ENCODE data around the gene PSEN2.
"Not testable (repeated sequence)": the region's sequence is repeated elsewhere in the genome, so short reads cannot be mapped to it uniquely, and the experiment has no call there.

Gene PSEN2

GRCh38 chr1:226912587-226913176, 42.3 kb downstream of the PSEN2 start:
- peak; percentile 45 for DNase-seq (ENCODE audit: low read depth, low spot score)

GRCh38 chr1:226915672-226915995, 45.2 kb downstream of the PSEN2 start:
- DNase-seq (ENCODE audit: low read depth, low spot score) = no peak
- H3K9me3 ChIP-seq (ENCODE audit: control insufficient read depth, insufficient read depth, low read length) = no peaks in the 10 kb centered on the region
- no CpG with 5 or more reads among the region's 3 CpGs for WGBS (ENCODE audit: insufficient coverage, insufficient read length)
- no peaks in the 10 kb centered on the region for H3K36me3 ChIP-seq (ENCODE audit: control insufficient read depth, insufficient read depth, low read length)
- H3K4me1 ChIP-seq (ENCODE audit: control insufficient read depth, insufficient read depth, low read length) = no peaks in the 10 kb centered on the region
- no peaks in the 10 kb centered on the region for H3K27me3 ChIP-seq (ENCODE audit: control insufficient read depth, insufficient read depth, low read length)
- no peak overlapping the region for H3K4me3 ChIP-seq (ENCODE audit: low read length)
- H3K27ac ChIP-seq (ENCODE audit: low read length) = no peak overlapping the region

More at GRCh38 chr1:226912587-226913176, 42.3 kb downstream of the PSEN2 start:
- no peak overlapping the region for H3K4me3 ChIP-seq (ENCODE audit: low read length)
- no peaks in the 10 kb centered on the region for H3K4me1 ChIP-seq (ENCODE audit: control insufficient read depth, insufficient read depth, low read length)
- no peaks in the 10 kb centered on the region for H3K9me3 ChIP-seq (ENCODE audit: control insufficient read depth, insufficient read depth, low read length)
- WGBS (ENCODE audit: insufficient coverage, insufficient read length) = no CpG with 5 or more reads among the region's 13 CpGs
- no peaks in the 10 kb centered on the region for H3K27me3 ChIP-seq (ENCODE audit: control insufficient read depth, insufficient read depth, low read length)
- H3K36me3 ChIP-seq (ENCODE audit: control insufficient read depth, insufficient read depth, low read length) = no peaks in the 10 kb centered on the region
- no peak overlapping the region for H3K27ac ChIP-seq (ENCODE audit: low read length)

GRCh38 chr1:226916497-226916896, 46.1 kb downstream of the PSEN2 start:
- no peak for DNase-seq (ENCODE audit: low read depth, low spot score)
- Histone ChIP-seq H3K27me3 (ENCODE audit: control insufficient read depth, insufficient read depth, low read length) (no peaks in the 10 kb centered on the region), H3K9me3 (ENCODE audit: control insufficient read depth, insufficient read depth, low read length) (no peaks in the 10 kb centered on the region), H3K36me3 (ENCODE audit: control insufficient read depth, insufficient read depth, low read length) (no peaks in the 10 kb centered on the region), H3K4me3 (ENCODE audit: low read length) (no peak overlapping the region), H3K4me1 (ENCODE audit: control insufficient read depth, insufficient read depth, low read length) (no peaks in the 10 kb centered on the region), H3K27ac (ENCODE audit: low read length) (no peak overlapping the region)
- WGBS (ENCODE audit: insufficient coverage, insufficient read length) = 100% methylated on average over 1 of the region's 2 CpGs

- Histone ChIP-seq H3K27me3 (ENCODE audit: control insufficient read depth, insufficient read depth, low read length) (no peaks in the 10 kb centered on the region), H3K9me3 (ENCODE audit: control insufficient read depth, insufficient read depth, low read length) (no peaks in the 10 kb centered on the region), H3K4me3 (ENCODE audit: low read length) (no peak overlapping the region), H3K4me1 (ENCODE audit: control insufficient read depth, insufficient read depth, low read length) (no peaks in the 10 kb centered on the region), H3K27ac (ENCODE audit: low read length) (no peak overlapping the region), H3K36me3 (ENCODE audit: control insufficient read depth, insufficient read depth, low read length) (no peaks in the 10 kb centered on the region)
- no peak for DNase-seq (ENCODE audit: low read depth, low spot score)
- no CpG with 5 or more reads among the region's 5 CpGs for WGBS (ENCODE audit: insufficient coverage, insufficient read length)
Measured at GRCh38 chr1:226919587-226919986, 49.2 kb downstream of the PSEN2 start.

GRCh38 chr1:226919995-226920394, 49.6 kb downstream of the PSEN2 start:
- H3K4me3 ChIP-seq (ENCODE audit: low read length) = no peak overlapping the region
- DNase-seq (ENCODE audit: low read depth, low spot score) = no peak
- no peaks in the 10 kb centered on the region for H3K4me1 ChIP-seq (ENCODE audit: control insufficient read depth, insufficient read depth, low read length)
- no peaks in the 10 kb centered on the region for H3K36me3 ChIP-seq (ENCODE audit: control insufficient read depth, insufficient read depth, low read length)
- H3K9me3 ChIP-seq (ENCODE audit: control insufficient read depth, insufficient read depth, low read length) = no peaks in the 10 kb centered on the region
- no peak overlapping the region for H3K27ac ChIP-seq (ENCODE audit: low read length)
- H3K27me3 ChIP-seq (ENCODE audit: control insufficient read depth, insufficient read depth, low read length) = no peaks in the 10 kb centered on the region
- WGBS (ENCODE audit: insufficient coverage, insufficient read length) = no CpG with 5 or more reads among the region's 1 CpG

GRCh38 chr1:226920446-226920894, 50.1 kb downstream of the PSEN2 start:
- DNase-seq (ENCODE audit: low read depth, low spot score) = no peak
- no CpG with 5 or more reads among the region's 2 CpGs for WGBS (ENCODE audit: insufficient coverage, insufficient read length)
- H3K4me1 ChIP-seq (ENCODE audit: control insufficient read depth, insufficient read depth, low read length) = no peaks in the 10 kb centered on the region

GRCh38 chr1:226921504-226921903, 51.1 kb downstream of the PSEN2 start:
- H3K9me3 ChIP-seq (ENCODE audit: control insufficient read depth, insufficient read depth, low read length) = no peaks in the 10 kb centered on the region
- no peaks in the 10 kb centered on the region for H3K36me3 ChIP-seq (ENCODE audit: control insufficient read depth, insufficient read depth, low read length)
- H3K27ac ChIP-seq (ENCODE audit: low read length) = no peak overlapping the region
- no peak overlapping the region for H3K4me3 ChIP-seq (ENCODE audit: low read length)
- H3K4me1 ChIP-seq (ENCODE audit: control insufficient read depth, insufficient read depth, low read length) = no peaks in the 10 kb centered on the region
- WGBS (ENCODE audit: insufficient coverage, insufficient read length) = no CpG with 5 or more reads among the region's 5 CpGs
- DNase-seq (ENCODE audit: low read depth, low spot score) = no peak
- no peaks in the 10 kb centered on the region for H3K27me3 ChIP-seq (ENCODE audit: control insufficient read depth, insufficient read depth, low read length)

More at GRCh38 chr1:226920446-226920894, 50.1 kb downstream of the PSEN2 start:
- H3K27ac ChIP-seq (ENCODE audit: low read length) = no peak overlapping the region
- H3K9me3 ChIP-seq (ENCODE audit: control insufficient read depth, insufficient read depth, low read length) = no peaks in the 10 kb centered on the region
- no peaks in the 10 kb centered on the region for H3K36me3 ChIP-seq (ENCODE audit: control insufficient read depth, insufficient read depth, low read length)
- no peak overlapping the region for H3K4me3 ChIP-seq (ENCODE audit: low read length)
- H3K27me3 ChIP-seq (ENCODE audit: control insufficient read depth, insufficient read depth, low read length) = no peaks in the 10 kb centered on the region

GRCh38 chr1:226929260-226930111, 59.1 kb downstream of the PSEN2 start:
- H3K9me3 ChIP-seq (ENCODE audit: control insufficient read depth, insufficient read depth, low read length) = not testable (repeated sequence)
- no CpG with 5 or more reads among the region's 5 CpGs for WGBS (ENCODE audit: insufficient coverage, insufficient read length)

GRCh38 chr1:226934483-226935237, 64.2 kb downstream of the PSEN2 start:
- Histone ChIP-seq H3K27ac (ENCODE audit: low read length) (no peak overlapping the region), H3K4me1 (ENCODE audit: control insufficient read depth, insufficient read depth, low read length) (no peaks in the 10 kb centered on the region), H3K36me3 (ENCODE audit: control insufficient read depth, insufficient read depth, low read length) (no peaks in the 10 kb centered on the region), H3K27me3 (ENCODE audit: control insufficient read depth, insufficient read depth, low read length) (no peaks in the 10 kb centered on the region; the same call in 1 of the 2 replicates), H3K4me3 (ENCODE audit: low read length) (no peak overlapping the region), H3K9me3 (ENCODE audit: control insufficient read depth, insufficient read depth, low read length) (no peaks in the 10 kb centered on the region)
- no CpG with 5 or more reads among the region's 3 CpGs for WGBS (ENCODE audit: insufficient coverage, insufficient read length)
- no peak for DNase-seq (ENCODE audit: low read depth, low spot score)

More at GRCh38 chr1:226929260-226930111, 59.1 kb downstream of the PSEN2 start:
- not testable (repeated sequence) for DNase-seq (ENCODE audit: low read depth, low spot score); H3K4me3 ChIP-seq (ENCODE audit: low read length); H3K27me3 ChIP-seq (ENCODE audit: control insufficient read depth, insufficient read depth, low read length); H3K27ac ChIP-seq (ENCODE audit: low read length); H3K36me3 ChIP-seq (ENCODE audit: control insufficient read depth, insufficient read depth, low read length); H3K4me1 ChIP-seq (ENCODE audit: control insufficient read depth, insufficient read depth, low read length)

GRCh38 chr1:226937940-226938725, 67.7 kb downstream of the PSEN2 start:
- no peaks in the 10 kb centered on the region for H3K36me3 ChIP-seq (ENCODE audit: control insufficient read depth, insufficient read depth, low read length)
- DNase-seq (ENCODE audit: low read depth, low spot score) = no peak
- H3K27ac ChIP-seq (ENCODE audit: low read length) = no peak overlapping the region
- H3K4me1 ChIP-seq (ENCODE audit: control insufficient read depth, insufficient read depth, low read length) = peaks cover 6% of the 10 kb centered on the region
- no peaks in the 10 kb centered on the region for H3K9me3 ChIP-seq (ENCODE audit: control insufficient read depth, insufficient read depth, low read length)
- no CpG with 5 or more reads among the region's 10 CpGs for WGBS (ENCODE audit: insufficient coverage, insufficient read length)
- H3K4me3 ChIP-seq (ENCODE audit: low read length) = no peak overlapping the region
- H3K27me3 ChIP-seq (ENCODE audit: control insufficient read depth, insufficient read depth, low read length) = no peaks in the 10 kb centered on the region; the same call in 1 of the 2 replicates

Data from iPS DF 6.9 (cell line).